Left renal pelvis (tissue), 4 donors: ENCODE results near the gene PSMA3. TPM values are rescaled to one million over a fixed set of nuclear protein-coding genes. Genes with fewer than 3 reads are reported as not detected.
A peak's percentile ranks its signal among the peaks of the same experiment; 100 is the strongest.

ENCODE experiments used
- DNase-seq, 4 donors: peaks; one replicate each; pipeline ENCODE4 v3.0.0-alpha.2; 2013; ENCODE audit warnings: low read depth in 4 of 4, low spot score in 3 of 4
- polyA plus RNA-seq, 4 donors: library from polyadenylated mRNA; unstranded; fragments of 120-200 nt; gene quantifications; one replicate each; pipeline ENCODE4 v1.2.1, GENCODE V29; 2013; ENCODE audit not compliant: insufficient read length in 4 of 4

The PSMA3 gene
- polyA plus RNA-seq, 4 donors: 113 to 162 (median 151) TPM

- DNase-seq: peak; percentile 99 to 100 (median 100)
Observed at GRCh38 chr14:58297762-58298476, 53.3 kb downstream of the PSMA3 start.

GRCh38 chr14:58298477-58299400, 54.1 kb downstream of the PSMA3 start, which contains the start of gene ARID4A:
ARID4A (plus strand) TSS chr14:58298555; CDS start chr14:58299855, 1,300 bp downstream.
- peak in 1 of 4 donors; percentile 14 for DNase-seq

GRCh38 chr14:58299401-58300330, 55.0 kb downstream of the PSMA3 start:
- peak in 2 of 4 donors; percentile 25 to 33 for DNase-seq

GRCh38 chr14:58301416-58301815, 56.8 kb downstream of the PSMA3 start:
- no peak for DNase-seq

GRCh38 chr14:58305730-58306129, 61.1 kb downstream of the PSMA3 start:
- DNase-seq: no peak

GRCh38 chr14:58307597-58308316, 63.1 kb downstream of the PSMA3 start:
- DNase-seq: no peak

- no peak for DNase-seq
Observed at GRCh38 chr14:58309086-58309485, 64.4 kb downstream of the PSMA3 start.

GRCh38 chr14:58313699-58314098, 69.1 kb downstream of the PSMA3 start:
- no peak for DNase-seq

GRCh38 chr14:58315606-58316005, 71.0 kb downstream of the PSMA3 start:
- DNase-seq: no peak

Other genes starting within 250 kb of the PSMA3 start
- gene ARMH4, start 92.6 kb upstream of the PSMA3 start, polyA plus RNA-seq: 10 to 100 TPM; 45.4 to 88.5 (median 72.6) TPM
- gene ACTR10, start 44.7 kb upstream of the PSMA3 start, polyA plus RNA-seq: 100 to 1,000 TPM in 3 of 4 donors, 10 to 100 TPM in 1; 96.7 to 115 (median 106) TPM
- gene ARID4A, start 53.7 kb downstream of the PSMA3 start, polyA plus RNA-seq: 10 to 100 TPM; 21.3 to 37.9 (median 32.7) TPM
- 1 to 10 TPM; 1.3 to 1.8 (median 1.5) TPM for gene TOMM20L, start 151.1 kb downstream of the PSMA3 start, polyA plus RNA-seq
- 100 to 1,000 TPM in 1 of 4 donors, 10 to 100 TPM in 3; 77.3 to 105 (median 85.9) TPM for gene TIMM9, start 182.7 kb downstream of the PSMA3 start, polyA plus RNA-seq
- gene KIAA0586, start 182.9 kb downstream of the PSMA3 start, polyA plus RNA-seq: 10 to 100 TPM; 19.3 to 24.2 (median 21.9) TPM